HUDEP-2 (cell line): ENCODE data around the gene FAXC.
"Not testable (repeated sequence)": the region's sequence is repeated elsewhere in the genome, so short reads cannot be mapped to it uniquely, and the experiment has no call there.

ENCODE experiments used
- DNase-seq, 76 experiments: peaks; one replicate each; lab custom pipeline; 2025; ENCODE audit not compliant: unreplicated experiment in 76 of 76; lab: John Stamatoyannopoulos, UW

The FAXC gene

DNA sequence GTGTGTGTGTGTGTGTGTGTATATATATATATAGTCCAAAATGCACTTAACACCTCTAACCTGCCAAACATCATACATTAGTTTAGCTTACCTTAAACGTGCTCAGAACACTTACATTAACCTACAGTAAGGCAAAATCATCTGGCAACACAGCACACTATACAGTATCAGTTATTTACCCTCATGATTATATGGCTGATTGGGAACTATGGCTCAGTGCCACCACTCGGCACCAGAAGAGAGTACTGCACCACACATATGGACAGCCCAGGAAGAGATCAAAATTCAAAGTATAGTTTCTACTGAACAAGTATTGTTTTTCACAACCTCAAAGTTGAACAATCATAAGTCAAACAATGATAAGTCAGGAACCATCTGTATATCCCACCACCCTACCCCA is 59.8 kb downstream of the FAXC start:
- no peak for DNase-seq

DNA sequence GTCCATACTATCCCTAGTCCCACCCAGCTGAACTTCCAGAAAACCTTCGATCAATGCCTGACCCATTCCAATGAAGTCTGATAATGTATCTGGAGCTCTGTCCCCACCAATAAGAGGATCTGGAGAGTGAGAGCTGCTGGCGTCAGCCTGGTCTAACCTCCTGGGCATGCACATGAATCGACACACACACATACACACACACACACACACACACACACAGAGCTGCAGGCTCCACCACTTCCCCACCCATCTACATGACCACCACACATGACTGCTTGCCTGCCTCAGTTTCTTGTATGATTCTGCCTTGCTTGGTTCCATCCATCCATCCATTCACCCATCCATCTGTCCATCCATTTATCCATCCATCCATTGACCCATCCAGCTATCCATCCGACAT is 60.8 kb downstream of the FAXC start:
- no peak for DNase-seq

DNA sequence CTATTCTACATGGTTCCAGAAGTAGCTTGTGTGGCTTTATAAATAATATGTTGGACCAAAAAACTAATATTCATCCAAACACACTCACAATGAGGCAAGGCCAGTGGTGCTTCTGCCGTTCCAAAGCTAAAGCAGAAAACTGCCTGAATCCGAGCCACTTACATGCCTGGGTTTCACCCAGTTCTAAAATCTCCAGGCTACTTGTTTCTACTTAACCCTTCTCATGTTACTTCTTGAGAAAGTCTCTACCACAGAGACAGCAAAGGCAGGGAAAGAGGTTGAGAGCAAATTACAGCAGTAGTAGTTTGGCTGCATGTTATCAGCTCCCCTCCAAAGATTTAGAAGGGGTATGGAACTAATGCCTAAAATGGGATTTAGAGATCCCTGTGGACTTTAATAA is 62.0 kb downstream of the FAXC start:
- no peak for DNase-seq

DNA sequence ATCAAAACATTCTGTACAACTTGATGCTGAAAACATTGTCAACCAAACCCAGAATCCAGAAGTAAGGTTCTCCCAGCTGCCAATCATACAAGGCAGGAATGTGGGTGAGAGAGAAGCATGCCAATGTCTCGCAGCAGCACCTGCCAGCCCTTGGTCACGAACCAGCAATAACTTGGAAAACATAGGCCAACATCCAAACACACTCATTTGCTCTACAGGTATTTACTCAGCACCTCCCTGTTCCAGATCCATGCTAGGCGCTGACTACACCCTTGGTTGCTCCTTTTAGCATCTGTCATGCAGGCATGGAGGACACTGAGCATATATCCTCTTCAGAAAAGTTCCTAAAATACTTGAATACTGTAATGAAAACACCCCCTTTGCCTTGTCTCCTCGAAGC is 63.6 kb downstream of the FAXC start:
- no peak for DNase-seq

DNA sequence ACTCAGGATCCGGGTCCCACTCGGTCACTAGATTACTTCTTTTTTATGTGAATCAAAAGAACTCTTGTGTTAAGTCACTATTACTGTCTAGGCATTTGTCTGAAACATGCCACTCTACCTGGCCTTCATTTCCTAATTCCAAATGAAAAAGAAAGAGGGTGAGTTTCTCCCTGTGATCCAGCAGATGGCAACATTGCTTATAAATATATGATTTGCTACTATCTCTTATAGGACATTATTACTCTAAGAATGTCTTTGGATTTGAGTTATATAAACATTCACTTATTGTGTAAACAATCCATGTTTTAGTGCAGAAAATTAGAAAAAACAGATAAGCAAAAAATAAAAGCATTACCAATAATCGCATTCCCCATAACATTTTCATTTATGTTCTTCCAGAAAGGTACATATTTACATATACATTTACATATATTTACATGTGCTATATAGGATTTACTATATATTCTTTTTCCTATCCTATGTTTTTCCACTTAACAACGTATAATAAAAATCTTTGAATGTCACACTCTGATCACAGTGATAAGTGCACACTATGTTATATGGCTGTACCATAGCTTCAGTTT is 66.9 kb downstream of the FAXC start:
- DNase-seq, result peak in 6 of 76 experiments; percentile 8 to 27 (median 20)

DNA sequence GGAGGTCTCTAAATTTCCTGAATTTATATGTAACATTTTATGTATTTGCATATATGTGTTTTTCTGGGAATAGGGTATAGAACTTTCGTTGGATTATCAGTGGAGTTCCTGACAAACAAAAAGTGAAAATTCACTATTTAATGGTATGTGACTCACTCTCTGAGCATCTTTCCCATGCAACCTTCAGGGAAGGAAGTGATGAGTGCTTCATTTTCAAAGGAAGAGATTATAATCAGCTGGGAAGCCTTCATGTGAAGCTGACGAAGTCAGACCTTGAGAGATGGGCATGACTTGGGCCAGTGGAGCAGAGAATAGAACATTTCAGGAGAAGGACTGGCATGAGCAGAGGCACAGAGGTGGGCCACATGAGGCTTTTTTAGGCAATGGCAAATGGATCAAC is 72.7 kb downstream of the FAXC start:
- no peak for DNase-seq

DNA sequence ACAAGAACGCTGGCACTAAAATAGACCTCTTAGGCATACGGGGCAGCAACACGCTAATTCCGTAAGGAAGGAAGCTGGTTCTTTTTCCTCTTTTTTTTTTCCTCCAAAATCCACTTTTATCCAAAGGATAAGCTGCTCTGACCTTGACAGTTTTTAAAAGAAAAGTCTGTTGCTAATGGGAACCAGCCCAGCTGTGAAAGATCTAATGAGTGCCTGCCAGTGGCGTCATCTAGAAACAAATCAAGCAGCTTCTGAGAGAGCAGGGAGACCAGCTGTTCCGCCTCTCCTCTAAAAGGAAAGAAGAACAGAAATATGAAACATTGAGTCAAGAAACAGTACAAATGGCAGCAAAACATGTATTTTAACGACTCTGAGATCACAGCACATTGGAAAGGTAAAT is 78.6 kb downstream of the FAXC start:
- no peak for DNase-seq

DNA sequence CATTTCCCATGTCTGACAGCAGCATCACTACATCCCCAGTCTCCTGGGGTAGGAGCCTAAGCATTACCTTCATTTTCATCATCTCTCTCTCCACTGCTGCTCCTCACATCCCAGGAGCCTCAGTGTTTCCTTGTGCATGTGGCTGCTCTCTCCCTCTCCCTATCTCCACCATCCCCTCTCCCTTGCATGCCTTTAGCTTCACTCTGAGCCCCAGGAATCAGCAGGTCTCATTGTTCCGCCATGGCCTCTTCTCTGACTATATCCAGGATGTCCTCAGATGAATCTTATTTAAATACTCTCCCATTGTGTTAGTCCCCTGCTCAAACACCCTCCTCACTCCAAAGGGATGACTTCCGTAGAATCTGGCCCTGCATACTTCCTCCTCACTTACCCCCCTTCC is 79.4 kb downstream of the FAXC start:
- no peak for DNase-seq

DNA sequence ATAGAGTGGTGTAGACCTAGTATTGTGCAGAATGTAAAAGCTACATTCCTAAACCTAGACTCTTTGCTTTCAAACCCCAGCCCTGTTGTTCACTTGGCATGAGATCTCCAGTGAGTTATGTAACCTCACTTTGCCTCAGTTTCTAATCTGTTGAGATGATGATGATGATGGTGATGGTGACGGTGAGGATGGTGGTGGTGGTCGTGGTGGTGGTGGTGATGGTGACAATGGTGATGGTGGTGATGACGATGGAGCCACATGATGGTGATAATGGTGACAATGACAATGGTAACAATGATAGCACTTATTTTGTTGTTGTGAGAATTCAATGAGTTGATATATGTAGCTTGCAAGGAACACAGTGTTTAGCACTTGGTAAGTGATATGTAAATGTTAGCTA is 80.3 kb downstream of the FAXC start:
- no peak for DNase-seq

DNA sequence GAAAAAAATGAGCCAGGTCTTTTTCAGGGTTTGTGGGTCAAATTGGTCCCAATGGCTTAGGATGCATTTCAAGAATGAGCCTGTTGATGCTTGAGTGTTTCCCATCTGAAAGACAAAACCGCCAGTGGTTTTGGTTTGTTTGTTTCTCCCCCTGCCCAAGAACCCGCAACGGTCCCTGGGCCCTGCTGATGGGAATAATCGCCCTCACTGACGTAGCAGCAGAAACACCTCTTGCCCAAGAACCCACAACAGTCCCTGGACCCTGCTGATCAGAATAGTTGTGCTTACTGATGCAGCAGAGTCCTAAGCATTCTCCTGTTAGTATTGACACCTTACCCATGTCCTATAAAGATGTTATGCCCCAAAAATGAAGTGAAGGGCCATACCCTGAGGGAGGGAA is 82.5 kb downstream of the FAXC start:
- DNase-seq, result not testable (repeated sequence)

DNA sequence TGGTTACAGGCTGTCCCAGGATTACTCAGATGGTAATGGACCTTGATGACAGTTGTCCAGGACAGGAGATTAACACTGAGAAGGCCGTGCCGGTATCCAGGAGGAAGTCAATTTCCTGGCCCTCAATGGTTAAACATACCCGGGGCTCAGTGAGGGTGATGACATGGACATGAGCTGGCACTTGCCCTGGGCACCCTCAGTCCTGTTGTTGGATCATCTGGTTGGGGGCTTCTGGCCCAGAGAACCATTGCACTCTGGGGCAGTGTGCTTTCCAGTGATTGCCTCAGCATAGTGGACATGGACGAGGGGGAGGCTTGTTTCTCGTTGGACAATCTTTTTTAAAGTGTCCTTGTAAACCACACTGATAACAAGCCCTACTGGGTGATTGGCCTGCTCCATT is 84.0 kb downstream of the FAXC start:
- DNase-seq, result not testable (repeated sequence)

DNA sequence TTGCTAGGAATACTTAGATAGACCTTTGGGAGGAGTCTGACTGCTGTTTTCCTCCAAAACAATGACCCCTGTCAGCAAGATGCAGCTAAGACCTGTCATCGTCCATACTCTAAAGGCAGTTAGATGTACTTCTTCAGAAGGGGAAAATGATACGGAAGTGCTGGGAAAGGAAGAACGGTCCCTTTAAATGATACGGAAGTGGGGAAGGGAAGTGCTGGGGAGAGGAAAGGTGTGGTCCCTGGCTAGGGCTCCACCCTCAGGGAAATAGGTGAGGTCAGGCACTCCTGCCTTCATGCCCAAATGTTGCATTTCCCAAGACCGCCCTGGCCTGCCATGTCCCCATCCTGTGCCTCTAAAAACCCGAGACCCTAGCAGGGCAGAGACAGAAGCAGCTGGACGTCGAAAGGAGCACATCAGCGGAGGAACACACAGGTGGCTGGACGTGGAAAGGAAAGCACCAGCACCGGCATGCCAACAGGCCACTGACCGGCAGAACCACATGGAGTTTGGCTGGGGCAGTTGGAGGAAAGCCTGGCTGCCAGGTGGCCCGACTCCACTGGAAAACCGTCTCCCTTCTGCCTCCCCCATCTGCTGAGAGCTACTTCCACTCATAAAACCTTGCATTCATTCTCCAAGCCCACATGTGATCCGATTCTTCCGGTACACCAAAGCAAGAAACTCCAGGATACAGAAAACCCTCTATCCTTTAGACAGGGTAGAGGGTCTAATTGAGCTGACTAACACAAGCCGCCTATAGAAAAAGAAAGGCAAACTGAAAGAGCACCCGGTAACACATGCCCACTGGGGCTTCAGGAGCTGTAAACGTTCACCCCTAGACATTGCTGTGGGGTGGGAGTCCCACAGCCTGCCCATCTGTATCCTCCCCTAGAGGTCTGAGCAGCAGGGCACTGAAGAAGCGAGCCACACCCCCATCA is 94.6 kb downstream of the FAXC start:
- no peak for DNase-seq

DNA sequence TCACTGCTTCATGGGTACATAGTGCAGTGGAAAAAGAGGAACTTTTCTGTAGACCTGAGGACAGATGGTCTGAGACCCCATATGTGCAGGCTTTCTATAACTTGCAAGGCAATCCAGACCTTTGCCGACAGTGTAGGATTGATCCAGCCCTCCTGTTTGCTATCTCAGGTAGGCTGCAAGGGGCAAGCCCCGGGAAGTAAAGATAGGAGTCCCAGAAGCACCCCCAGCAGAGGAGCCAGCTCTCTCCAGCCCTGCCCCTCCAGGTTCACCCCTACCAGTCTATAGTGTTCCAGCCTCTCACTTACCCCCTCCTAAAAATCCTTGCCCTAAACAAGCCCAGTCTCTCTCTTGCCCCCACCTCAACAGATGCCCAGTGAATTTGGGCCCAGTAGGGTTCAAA is 96.2 kb downstream of the FAXC start:
- DNase-seq, result no peak

DNA sequence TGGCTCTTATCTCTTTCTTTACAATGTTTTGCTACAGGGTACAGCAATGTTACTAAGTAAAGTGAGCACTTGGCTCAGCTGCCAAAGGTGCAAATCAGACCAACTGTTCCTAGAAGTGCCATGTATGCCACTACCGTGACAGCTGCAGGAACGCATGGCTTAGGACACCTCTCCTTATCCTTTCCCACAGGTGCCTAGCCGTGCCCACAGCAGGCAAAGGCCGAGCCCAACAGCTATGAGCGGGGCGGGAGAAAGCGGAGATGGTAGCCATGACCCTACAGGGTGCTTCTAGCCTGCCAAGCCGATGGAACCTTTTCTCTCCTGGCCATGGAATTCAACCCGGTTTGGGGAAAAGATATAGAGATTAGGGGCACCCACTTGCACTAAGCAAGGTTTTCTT is 97.1 kb downstream of the FAXC start:
- no peak for DNase-seq

DNA sequence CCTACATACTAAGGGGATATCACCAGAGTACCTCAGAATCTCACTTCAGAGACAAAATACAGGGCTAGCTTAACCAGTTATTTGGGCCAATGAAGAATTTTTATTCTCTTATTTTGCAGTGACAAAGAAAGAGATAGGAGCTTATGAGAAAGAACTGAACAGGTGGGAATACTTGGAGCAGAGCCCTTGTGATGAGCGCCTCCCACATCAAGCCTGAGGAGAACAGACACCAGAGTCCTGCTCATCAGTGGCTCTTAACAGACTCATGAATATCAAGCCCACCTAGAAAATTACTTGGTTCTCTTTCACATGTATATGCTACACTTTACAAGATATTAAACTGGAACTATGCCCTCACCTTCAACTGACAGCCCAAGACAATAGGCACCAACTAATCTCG is 99.0 kb downstream of the FAXC start:
- DNase-seq, result no peak

DNA sequence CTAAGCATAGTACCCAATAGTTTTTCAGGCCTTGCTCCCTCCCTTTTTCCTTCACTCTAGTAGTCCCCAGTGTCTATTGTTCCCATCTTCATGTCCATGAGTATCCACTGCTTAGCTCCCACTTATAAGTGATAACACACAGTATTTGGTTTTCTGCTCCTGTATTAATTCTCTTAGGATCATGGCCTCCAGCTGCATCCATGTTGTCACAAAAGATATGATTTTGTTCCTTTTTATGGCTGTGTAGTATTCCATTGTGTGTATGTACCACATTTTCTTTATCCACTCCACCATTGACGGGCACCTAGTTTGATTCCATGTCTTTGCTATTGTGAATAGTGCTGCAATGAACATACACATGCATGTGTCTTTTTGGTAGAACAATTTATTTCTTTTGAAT is 102.9 kb downstream of the FAXC start:
- no peak for DNase-seq

DNA sequence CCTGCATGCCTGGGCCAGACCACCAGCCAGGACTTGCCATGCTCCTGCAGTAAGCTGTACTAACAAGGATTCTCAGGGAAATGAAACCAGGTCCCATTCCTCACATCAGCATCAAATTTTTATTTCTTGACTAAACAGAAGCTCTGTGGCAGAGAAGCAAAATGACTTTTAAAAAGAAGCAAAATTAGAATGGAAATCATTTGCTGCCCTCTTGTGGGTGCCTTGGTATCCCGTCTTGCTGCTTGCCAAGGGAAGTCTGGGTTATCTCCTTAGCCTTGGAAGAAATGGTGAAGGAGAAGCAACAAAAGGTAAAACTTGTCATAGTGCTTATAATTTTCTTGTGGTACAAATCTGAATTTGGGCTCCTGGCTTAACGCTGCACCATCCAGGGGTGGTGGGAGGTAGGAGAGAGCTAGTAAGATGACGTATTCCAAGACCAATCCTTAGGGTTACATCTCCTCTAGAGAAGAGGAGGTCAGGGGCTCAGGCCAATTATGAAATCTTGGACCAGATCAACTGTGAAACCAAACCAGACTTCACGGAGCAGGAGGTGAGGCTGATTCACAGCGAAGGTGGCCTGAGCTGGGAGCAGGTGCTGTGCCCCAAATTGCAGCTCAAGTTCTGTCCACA is 107.5 kb downstream of the FAXC start:
- DNase-seq, result peak in 10 of 76 experiments; percentile 7 to 52 (median 19)

DNA sequence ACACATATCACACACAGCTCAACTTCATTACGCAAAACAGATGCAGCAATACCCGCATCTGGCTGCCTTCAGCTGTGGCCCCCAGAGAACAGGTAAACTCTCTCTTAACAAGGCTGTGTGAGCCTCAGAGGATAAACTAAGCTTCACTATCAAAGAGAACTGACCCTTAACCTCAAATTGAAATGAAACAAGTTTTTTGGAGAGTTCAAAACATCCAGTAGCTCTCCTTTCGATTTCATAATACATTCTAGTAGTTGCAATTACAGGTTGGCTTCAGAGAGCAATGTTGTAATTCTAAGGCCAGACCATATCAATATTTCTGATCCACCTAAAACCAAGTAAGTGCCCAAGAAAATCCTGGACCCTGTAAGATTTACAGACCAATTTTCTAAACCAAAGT is 113.5 kb downstream of the FAXC start:
- no peak for DNase-seq

DNA sequence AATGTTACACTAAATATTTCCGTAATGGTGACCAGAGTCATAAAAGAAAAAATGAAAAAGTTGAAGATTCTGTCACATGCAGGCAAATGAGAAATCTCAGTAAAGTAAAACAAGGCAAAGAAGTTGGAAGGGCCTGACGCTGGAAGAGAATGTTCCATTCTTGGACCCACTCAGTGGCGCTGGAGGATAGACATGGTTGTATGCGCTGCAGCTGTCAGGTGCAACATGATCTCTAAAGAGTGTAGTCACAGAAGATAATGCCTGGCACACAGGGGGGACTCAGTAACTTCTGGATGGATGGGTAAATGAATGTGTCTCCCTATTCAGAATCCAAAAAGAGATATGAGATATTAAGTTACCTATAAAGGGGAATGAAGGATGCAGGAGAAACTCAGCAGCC is 116.3 kb downstream of the FAXC start:
- no peak for DNase-seq

DNA sequence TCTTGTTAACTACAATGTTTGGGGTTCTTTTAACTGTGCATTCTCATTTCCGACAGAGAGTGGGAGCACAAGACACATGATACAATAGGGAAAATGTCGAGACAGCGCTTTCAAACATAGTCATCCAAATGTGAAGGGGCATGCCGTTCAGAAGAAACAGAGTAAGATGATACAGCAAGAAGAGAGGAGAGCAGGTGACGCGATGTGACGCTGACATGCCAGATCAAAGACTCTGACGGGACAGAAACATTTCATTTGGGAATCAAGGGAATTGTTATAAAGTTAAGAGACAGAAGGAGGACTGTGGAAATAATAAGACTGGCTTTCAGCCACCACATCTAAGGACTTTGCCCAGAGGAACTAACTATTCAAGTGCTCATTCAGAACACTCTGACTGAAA is 117.4 kb downstream of the FAXC start:
- no peak for DNase-seq

DNA sequence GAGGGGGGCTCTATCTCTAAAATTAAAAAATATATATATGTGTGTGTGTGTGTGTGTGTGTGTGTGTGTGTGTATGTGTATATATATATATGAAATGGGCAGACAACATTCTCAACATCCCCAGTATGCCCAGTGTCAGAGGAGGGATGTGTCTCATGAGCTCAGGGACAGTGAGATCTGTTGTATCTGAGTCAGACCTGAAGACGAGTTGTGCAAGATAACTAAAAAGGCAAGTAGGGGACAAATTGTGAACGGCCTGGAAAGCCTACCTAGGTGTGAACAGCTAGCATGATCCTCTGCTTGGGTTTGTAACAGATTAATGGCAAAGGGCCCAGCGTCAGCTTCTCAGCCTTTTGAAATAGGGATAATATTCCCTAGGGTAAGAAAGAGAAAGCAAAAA is 124.3 kb downstream of the FAXC start:
- no peak for DNase-seq
